Measurements from ENCODE around the gene C5orf58. TPM values are rescaled to one million over a fixed set of nuclear protein-coding genes. Genes with fewer than 3 reads are reported as not detected.

The C5orf58 gene
- polyA plus RNA-seq, 1 donor from 2014 or later, result not detected

DNA sequence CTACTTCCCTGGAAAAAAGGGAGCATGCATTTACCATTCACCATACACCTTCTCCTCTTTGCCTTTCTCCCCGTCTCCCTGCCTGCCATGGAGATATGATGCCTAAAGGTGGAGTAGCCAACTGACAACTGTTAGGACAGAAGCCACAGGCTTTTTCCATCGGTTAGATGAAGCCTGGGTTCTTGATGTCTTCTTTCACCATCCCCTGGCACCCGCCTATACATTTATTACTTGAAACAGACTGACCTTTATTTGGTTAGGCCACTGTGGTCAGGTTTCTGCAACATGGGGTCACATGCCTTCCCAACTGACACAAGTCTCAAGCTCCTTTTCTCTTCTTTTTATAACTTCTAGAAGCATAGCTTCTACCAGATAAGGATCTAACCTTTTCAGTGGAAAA, 57.7 kb downstream of the C5orf58 start:
- no peaks in the 10 kb centered on the region for H3K9me2 ChIP-seq (ENCODE audit: insufficient read depth, low read length)
- no peaks in the 10 kb centered on the region for H3F3A ChIP-seq (ENCODE audit: insufficient read depth, low read length, poor library complexity, severe bottlenecking)
- no peaks in the 10 kb centered on the region for H3K9me3 ChIP-seq (ENCODE audit: low read length)
- no peak overlapping the region for H3K4me2 ChIP-seq (ENCODE audit: low read length)
- H3K4me3 ChIP-seq (ENCODE audit: low read length), result no peak overlapping the region
- H3K9ac ChIP-seq (ENCODE audit: low read length), result no peak overlapping the region
- no peak overlapping the region for H3K27ac ChIP-seq (ENCODE audit: low read length)
- H2AFZ ChIP-seq (ENCODE audit: low read depth, low read length), result no peak overlapping the region
- H3K27me3 ChIP-seq (ENCODE audit: insufficient read depth, low read depth, low read length), result no peaks in the 10 kb centered on the region
- TF ChIP-seq SMC3 (conservative IDR thresholded peaks at IDR 0.05; ENCODE audit: poor library complexity) (no peak), EP300 (conservative IDR thresholded peaks at IDR 0.05; ENCODE audit: poor library complexity, severe bottlenecking) (no peak), RAD21 (conservative IDR thresholded peaks at IDR 0.05) (no peak), EZH2 (IDR thresholded peaks at IDR 0.05; ENCODE audit: borderline replicate concordance, insufficient read depth, low read length, poor library complexity, severe bottlenecking) (no peak), TAF1 (IDR thresholded peaks at IDR 0.05; ENCODE audit: low read depth) (no peak), MXI1 (conservative IDR thresholded peaks at IDR 0.05; ENCODE audit: poor library complexity, severe bottlenecking) (no peak)
- no peaks in the 10 kb centered on the region for H3K79me2 ChIP-seq (replicated peaks; ENCODE audit: insufficient read depth, low read length)
- H3K36me3 ChIP-seq (ENCODE audit: insufficient read depth, low read length), result no peaks in the 10 kb centered on the region
- H4K20me1 ChIP-seq (ENCODE audit: insufficient read depth), result no peaks in the 10 kb centered on the region

GRCh38 chr5:170292179-170293104, 59.7 kb downstream of the C5orf58 start:
- H3K9ac ChIP-seq (ENCODE audit: low read length), result no peak overlapping the region
- no peak overlapping the region for H3K27ac ChIP-seq (ENCODE audit: low read length)
- no peaks in the 10 kb centered on the region for H3K79me2 ChIP-seq (replicated peaks; ENCODE audit: insufficient read depth, low read length)
- no peak overlapping the region for H2AFZ ChIP-seq (ENCODE audit: low read depth, low read length)
- H3K4me3 ChIP-seq (ENCODE audit: low read length), result no peak overlapping the region
- no peaks in the 10 kb centered on the region for H4K20me1 ChIP-seq (ENCODE audit: insufficient read depth)
- H3K4me2 ChIP-seq (ENCODE audit: low read length), result no peak overlapping the region
- no peaks in the 10 kb centered on the region for H3K9me2 ChIP-seq (ENCODE audit: insufficient read depth, low read length)
- no peaks in the 10 kb centered on the region for H3K27me3 ChIP-seq (ENCODE audit: insufficient read depth, low read depth, low read length)
- H3K36me3 ChIP-seq (ENCODE audit: insufficient read depth, low read length), result no peaks in the 10 kb centered on the region
- H3F3A ChIP-seq (ENCODE audit: insufficient read depth, low read length, poor library complexity, severe bottlenecking), result no peaks in the 10 kb centered on the region
- no peak for TF ChIP-seq POLR2AphosphoS5 (IDR thresholded peaks at IDR 0.05)
- TF ChIP-seq RAD21 (conservative IDR thresholded peaks at IDR 0.05), result no peak
- no peak for TF ChIP-seq TAF1 (IDR thresholded peaks at IDR 0.05; ENCODE audit: low read depth)
- TF ChIP-seq SMC3 (conservative IDR thresholded peaks at IDR 0.05; ENCODE audit: poor library complexity), result no peak
- TF ChIP-seq EZH2 (IDR thresholded peaks at IDR 0.05; ENCODE audit: borderline replicate concordance, insufficient read depth, low read length, poor library complexity, severe bottlenecking), result no peak
- TF ChIP-seq REST (IDR thresholded peaks at IDR 0.05; ENCODE audit: borderline replicate concordance), result no peak
- no peak for TF ChIP-seq CTCF (IDR thresholded peaks at IDR 0.05; ENCODE audit: poor library complexity, severe bottlenecking)
- no peak for TF ChIP-seq EP300 (conservative IDR thresholded peaks at IDR 0.05; ENCODE audit: poor library complexity, severe bottlenecking)
- no peak for TF ChIP-seq MXI1 (conservative IDR thresholded peaks at IDR 0.05; ENCODE audit: poor library complexity, severe bottlenecking)
- no peaks in the 10 kb centered on the region for H3K9me3 ChIP-seq (ENCODE audit: low read length)
